Fibroblast of skin of left quadriceps (primary cell): ENCODE data around the gene RPL36.
"Not testable (repeated sequence)": the region's sequence is repeated elsewhere in the genome, so short reads cannot be mapped to it uniquely, and the experiment has no call there.

Experiments
- DNase-seq, 2 experiments: peaks; one replicate each; pipeline ENCODE4 v3.0.0-alpha.2; 2013; ENCODE audit warnings: low read depth in 2 of 2

Gene RPL36

GRCh38 chr19:5690955-5691821 lies 1.1 kb downstream of the RPL36 start:
- DNase-seq, result no peak

GRCh38 chr19:5691822-5692722 lies 2.0 kb downstream of the RPL36 start:
- no peak for DNase-seq

- no peak for DNase-seq
Observed at GRCh38 chr19:5692723-5693194, 2.7 kb downstream of the RPL36 start.

DNA sequence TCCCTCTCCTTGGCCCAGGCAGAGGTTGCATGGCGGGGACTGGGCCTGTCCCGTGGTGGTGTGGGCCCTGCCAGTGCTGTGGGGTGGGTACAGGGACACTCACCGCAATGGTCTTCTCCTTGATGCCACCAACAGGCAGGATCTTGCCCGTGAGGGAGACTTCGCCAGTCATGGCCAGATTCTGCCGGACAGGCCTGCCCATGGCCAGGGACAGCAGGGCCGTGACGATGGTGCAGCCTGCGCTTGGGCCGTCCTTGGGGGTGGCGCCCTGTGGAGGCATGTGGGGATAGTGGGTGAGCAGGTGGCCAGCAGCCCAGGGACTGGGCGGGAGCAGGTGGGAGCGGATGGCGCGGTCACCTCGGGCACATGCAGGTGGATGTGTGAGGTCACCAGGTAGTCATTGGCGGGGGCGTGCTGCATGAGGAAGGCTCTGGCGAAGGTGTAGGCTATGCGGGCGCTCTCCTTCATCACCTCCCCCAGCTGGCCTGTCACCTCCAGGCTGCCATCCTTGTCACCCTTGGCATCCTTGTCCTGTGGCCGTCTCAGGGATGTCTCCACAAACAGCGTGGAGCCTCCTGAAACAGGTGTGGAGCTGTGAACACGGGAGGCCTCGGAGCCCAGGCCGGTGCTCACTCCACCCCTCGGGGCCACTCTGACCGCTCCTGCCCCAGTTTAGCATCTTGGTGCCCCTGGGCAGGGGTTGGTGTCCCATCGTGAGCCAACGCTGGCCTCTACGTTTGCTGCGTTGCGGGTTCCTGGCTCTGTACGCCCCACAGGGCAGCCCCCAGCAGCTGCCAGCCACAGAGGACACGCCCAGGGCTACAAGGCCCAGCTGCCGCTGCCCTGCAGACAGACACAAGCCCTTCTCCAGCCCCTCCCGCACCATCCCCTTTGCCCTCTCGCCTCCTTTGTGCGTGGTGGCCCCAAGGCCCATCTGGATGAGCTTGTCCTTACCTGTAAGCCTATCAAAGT lies 3.4 kb downstream of the RPL36 start:
- DNase-seq, result no peak

- DNase-seq, result no peak
Observed at GRCh38 chr19:5694167-5694955, 4.3 kb downstream of the RPL36 start.

- no peak for DNase-seq
Observed at GRCh38 chr19:5694956-5695648, 5.0 kb downstream of the RPL36 start.

DNA sequence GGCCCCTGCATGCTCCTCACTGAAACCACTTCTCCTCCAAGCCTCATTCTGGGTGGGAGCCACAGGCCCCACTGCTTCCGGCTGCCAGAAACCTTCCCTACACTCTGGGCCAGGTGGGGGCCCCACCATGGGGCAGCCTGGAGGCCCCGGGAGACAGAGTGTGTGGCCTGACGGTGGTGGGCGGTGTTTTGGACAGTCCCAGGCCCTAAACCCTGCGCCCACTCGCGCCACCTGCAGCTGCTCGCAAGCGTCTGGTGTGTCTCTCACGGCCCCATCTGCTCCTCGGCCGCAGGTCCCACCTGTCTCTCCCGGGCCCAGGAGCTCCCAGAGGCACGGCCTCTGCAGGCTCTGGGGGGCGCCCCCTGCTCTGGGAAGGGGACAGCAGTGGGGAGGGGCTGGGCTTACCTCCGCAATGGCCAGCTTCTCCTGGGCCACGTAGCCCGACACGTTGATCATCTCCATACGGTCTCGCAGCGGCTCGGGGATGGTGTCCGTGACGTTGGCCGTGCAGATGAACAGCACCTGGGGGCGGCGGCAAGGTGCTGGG lies 5.6 kb downstream of the RPL36 start:
- DNase-seq, result no peak

DNA sequence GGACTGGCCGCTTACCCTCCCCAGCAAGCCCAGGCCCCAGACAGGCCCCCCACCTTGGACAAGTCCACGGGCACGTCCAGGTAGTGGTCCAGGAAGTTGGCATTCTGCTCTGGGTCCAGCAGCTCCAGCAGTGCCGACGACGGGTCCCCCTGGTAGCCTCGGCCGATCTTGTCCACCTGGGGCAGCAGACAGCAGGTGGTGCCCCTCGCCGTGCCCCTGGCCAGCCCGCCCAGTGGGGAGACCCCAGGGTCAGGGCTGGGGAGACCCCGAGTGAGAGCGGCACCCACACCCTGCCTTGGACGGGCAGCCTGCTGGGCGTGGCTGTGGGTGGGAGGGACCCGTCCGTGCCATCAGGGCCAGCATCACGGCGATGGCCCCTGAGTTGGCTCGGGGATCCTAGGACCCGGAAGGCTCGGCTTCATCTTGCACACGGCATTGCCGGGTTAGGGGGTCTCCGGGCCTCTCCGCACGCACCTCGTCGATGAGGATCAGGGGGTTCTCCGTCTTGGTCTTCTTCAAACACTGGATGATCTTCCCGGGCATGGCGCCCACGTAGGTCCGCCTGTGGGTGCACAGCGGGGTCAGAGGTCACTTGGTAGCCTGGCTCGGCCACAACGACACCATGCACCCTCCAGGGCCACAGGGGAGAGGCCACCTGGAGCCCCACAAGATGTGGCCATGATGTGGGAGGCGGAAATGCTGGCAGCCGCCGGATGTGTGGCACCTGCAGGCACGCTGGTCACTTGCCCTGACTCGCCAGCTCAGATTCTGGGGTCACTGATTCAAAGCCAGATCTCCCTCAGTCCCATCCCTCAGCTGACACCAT lies 6.3 kb downstream of the RPL36 start:
- no peak for DNase-seq

DNA sequence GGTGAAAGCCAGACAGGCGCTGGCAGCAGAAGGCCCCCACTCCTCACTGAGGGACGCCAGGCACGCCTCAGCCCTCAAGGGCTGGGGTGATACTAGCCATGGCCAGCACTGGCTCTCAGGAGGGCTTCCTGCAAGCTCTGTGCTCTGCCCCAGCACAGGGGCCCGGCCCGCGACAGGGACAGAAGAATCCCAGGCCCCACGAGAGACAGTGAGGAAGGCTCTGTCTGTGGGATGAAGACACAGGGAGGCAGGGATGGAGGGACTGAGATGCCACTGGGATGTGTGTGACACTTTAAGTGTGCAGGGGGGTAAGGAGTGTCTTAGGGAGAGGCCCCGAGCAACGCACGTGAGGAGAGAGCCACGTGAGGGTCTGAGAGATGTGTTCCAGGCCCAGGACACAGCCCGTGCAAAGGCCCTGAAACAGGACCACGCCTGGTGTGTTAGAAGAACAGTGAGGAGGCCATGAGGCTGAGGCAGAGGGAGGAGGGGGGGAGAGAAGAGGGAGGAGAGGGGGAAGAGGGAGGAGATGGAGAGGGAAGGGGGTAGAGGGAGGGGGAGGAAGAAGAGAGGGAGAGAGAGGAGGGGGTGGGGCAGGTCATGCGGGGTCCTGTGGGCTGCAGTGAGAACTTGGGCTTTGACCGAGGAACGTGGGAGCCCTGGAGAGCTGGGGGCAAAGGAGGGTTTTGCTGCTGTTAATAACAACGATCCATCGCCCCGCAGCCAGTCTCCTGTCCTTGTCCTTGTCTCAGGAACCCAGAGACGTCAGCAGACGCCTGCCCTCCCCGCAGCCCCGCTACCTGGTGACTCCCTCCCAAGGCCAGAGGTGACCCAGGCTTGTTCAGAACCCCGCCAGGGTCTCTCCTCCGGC lies 7.2 kb downstream of the RPL36 start:
- DNase-seq, result no peak

GRCh38 chr19:5697890-5698634 lies 8.0 kb downstream of the RPL36 start:
- no peak for DNase-seq

GRCh38 chr19:5698635-5699422 lies 8.7 kb downstream of the RPL36 start:
- no peak for DNase-seq

- DNase-seq, result no peak
Observed at GRCh38 chr19:5700455-5701092, 10.5 kb downstream of the RPL36 start.

DNA sequence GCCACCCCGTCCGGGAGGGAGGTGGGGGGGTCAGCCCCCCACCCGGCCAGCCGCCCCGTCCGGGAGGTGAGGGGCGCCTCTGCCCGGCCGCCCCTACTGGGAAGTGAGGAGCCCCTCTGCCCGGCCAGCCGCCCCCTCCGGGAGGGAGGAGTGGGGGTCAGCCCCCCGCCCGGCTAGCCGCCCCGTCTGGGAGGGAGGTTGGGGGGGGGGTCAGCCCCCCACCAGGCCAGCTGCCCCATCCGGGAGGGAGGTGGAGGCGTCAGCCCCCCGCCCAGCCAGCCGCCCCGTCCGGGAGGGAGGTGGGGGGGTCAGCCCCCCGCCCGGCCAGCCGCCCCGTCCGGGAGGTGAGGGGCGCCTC lies 11.9 kb downstream of the RPL36 start:
- not testable (repeated sequence) for DNase-seq

DNA sequence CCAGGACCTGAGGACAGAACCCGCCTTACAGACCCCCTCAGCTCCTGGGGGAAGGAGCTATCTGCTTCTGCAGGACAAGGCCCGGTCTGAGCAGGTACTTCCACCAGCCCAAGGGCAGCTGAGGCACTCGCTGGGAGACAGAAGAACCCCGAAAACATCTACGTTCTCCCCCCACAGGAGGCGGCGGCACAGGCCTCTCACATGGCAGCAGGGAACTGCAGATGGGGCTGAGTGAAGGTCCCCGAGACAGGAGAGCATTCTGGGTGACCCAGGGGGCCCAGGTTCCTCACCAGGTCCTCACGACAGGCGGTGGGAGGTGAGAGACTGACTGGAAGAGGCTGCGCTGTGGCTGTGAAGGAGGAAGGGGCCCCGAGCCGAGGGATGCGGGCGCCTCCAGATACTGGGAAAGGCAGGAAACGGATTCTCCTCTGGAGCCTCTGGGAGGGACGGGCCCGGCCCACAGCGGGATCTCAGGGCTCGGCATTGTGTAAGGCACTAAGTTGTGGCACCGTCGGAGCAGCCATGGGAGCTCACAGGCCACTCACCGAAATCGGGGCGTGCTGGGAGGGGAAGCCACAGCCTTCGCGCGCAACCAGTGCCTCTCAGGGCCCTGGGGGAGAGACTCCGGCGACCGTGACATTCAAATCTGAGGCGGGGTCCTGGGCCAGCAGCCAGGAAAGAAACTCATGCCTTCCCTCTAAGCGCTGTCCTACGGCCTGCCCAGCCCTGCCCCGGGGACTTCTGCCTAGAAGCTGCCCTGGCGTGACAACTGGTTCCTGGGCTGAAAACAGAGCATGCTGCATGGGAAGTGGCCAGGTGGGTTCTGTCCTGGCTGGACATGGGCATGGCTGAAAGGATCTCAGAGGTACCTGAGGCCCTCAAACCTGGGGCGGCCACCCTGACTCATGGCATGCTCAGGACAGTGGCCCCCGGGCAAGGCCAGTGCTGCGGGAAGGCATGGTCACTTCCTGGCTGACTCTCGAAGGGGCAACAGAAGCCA lies 14.0 kb downstream of the RPL36 start:
- DNase-seq, result no peak

DNA sequence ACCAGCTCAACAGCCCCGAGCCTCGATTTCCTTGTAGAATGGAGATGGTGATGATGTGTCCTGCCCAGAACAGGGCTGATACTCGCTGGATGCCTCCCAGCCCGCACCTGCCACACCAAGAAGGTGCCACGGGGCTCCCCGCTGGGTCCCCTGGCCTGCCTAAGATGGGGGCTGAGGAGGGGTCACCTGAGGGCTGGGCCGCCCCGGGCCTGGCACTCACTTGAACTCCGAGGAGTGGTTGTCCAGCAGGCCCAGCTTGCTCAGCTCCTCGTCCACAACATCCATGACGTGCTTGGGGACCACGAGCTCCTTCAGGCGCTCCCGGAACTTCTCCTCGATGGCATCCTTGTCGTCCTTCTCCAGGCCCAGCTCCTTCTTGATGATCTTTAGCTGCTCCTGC lies 15.5 kb downstream of the RPL36 start:
- no peak for DNase-seq
